Suppressor macrophage treated with lipopolysaccharide for 1 hour (primary cell): ENCODE data around the gene ABCA13.
"Not testable (repeated sequence)": the region's sequence is repeated elsewhere in the genome, so short reads cannot be mapped to it uniquely, and the experiment has no call there.

Source experiments
- DNase-seq, 3 donors: peaks; one replicate each; pipeline ENCODE4 v3.0.0-alpha.2; 2020 to 2022

ABCA13 gene, protein sequence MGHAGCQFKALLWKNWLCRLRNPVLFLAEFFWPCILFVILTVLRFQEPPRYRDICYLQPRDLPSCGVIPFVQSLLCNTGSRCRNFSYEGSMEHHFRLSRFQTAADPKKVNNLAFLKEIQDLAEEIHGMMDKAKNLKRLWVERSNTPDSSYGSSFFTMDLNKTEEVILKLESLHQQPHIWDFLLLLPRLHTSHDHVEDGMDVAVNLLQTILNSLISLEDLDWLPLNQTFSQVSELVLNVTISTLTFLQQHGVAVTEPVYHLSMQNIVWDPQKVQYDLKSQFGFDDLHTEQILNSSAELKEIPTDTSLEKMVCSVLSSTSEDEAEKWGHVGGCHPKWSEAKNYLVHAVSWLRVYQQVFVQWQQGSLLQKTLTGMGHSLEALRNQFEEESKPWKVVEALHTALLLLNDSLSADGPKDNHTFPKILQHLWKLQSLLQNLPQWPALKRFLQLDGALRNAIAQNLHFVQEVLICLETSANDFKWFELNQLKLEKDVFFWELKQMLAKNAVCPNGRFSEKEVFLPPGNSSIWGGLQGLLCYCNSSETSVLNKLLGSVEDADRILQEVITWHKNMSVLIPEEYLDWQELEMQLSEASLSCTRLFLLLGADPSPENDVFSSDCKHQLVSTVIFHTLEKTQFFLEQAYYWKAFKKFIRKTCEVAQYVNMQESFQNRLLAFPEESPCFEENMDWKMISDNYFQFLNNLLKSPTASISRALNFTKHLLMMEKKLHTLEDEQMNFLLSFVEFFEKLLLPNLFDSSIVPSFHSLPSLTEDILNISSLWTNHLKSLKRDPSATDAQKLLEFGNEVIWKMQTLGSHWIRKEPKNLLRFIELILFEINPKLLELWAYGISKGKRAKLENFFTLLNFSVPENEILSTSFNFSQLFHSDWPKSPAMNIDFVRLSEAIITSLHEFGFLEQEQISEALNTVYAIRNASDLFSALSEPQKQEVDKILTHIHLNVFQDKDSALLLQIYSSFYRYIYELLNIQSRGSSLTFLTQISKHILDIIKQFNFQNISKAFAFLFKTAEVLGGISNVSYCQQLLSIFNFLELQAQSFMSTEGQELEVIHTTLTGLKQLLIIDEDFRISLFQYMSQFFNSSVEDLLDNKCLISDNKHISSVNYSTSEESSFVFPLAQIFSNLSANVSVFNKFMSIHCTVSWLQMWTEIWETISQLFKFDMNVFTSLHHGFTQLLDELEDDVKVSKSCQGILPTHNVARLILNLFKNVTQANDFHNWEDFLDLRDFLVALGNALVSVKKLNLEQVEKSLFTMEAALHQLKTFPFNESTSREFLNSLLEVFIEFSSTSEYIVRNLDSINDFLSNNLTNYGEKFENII (N-terminal part only)

DNA sequence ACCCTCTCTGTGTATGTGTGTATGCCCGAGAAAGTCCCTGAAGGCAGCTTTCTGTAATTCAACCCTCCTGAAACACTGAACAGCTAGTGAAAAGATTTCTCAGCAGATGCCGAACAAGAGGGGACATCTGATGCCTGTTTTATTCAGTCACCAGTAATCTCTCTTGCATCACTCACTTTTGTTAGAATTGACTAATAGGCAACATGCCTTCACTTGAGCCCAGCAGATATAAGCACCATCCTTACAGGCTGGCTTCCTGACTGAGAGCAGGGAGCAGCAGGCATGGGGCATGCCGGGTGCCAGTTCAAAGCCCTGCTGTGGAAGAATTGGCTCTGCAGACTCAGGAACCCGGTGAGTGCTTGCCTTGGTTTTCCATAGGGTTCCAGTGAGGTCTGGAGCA, at the start of gene ABCA13:
Gene ABCA13, plus strand, starts transcription at position 257 of the 400 bp plus-strand sequence. Its CDS starts 26 bp downstream, at position 283.
- no peak for DNase-seq

DNA sequence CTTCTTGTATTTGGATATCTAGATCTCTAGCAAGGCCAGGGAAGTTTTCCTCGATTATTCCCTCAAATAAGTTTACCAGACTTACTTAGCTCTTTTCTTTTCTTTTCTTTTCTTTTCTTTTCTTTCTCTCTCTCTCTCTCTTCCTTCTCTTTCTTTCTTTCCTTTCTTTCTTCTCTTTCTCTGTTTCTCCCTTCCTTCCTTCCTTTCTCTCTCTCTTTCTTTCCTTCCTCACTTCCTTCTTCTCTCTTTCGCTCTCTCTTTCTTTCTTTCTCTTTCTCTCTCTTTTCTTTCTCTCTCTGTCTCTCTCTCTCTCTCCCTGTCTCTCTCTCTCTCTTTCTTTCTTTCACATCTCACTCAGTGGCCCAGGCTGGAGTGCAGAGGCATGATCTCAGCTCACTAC, 45.2 kb upstream of the ABCA13 start:
- DNase-seq, result no peak

DNA sequence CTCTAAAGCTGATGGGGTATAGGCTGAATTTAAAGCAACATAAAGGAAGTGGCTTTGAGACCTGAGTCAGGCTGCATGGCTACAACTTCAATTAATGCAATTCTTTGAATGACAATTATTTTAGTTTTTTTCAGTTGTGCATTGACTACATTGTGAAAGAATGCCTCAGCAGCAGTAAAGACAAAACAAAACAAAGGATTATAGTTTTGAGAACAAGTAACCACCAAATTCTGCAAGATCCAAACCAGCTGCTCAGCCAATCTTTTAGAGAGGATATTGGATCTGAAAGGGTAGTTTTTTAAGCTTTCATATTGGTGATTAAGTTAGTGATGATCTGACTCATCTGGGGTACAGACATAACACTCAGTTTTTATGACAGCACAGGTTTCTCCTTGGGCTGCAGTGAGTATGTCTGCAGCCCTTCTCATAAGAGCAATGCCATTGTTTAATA, 40.6 kb upstream of the ABCA13 start:
- no peak for DNase-seq

- no peak for DNase-seq
Observed at GRCh38 chr7:48132792-48133191, 38.5 kb upstream of the ABCA13 start.

DNA sequence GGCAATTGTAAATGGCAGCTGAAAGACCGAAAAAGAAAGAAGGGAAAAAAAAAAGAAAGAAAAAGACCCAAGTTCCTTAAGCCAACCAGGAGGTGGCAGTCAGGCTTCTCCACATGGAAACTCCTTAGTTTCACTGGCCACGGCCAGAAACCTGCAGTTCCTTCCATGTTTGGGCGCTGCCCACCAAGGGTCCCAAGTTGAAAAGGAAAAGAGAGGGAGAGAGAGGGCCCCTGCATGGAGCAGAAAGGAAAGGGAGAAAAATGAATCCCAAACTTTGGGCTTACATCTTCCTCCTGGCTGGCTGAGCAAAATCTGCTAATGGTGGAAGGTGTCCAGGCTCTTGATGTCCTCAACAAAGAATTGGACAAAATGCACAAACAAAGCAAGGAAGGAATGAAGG, 31.8 kb upstream of the ABCA13 start:
- DNase-seq, result peak in 2 of 3 donors; percentile 15 to 16

GRCh38 chr7:48140001-48140681, 31.1 kb upstream of the ABCA13 start:
- peak; percentile 10 to 29 (median 24) for DNase-seq

DNA sequence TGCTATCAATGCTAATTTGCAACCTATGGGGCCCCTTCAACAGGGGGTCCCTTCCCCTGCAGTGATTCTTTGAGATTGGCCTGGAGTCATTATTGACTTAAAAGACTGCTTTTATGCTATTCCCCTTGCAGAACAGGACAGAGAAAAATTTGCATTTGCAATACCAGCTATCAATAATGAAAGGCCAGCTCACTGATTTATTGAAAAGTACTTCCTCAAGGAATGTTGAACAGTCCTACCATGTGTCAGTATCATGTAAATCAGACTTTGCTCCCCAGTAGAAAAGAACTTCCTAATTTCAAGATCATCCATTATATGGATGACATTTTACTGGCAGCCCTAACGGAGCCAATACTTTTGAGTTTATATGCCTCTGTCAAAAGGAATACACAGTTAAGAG, 29.7 kb upstream of the ABCA13 start:
- no peak for DNase-seq

GRCh38 chr7:48144291-48144768, 26.9 kb upstream of the ABCA13 start:
- DNase-seq, result no peak

- no peak for DNase-seq
Observed at GRCh38 chr7:48147078-48147591, 24.1 kb upstream of the ABCA13 start.

DNA sequence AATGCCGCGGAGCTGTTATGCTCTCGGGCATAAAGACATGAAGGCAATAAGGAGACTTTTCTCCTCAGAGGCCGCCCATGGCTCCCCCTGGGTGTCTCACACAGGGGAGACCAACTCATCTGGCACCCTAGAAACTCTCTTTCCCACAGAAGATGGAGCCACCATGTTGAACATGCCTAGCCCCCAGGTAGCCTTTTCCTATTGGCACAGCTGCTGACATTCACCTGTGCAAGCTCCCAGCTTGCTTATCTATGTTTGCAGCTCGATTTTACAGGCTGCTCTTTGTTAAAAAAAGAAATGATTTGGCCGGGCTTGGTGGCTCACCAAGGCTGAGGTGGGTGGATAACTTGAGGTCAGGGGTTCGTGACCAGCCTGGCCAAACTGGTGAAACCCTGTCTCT, 23.6 kb upstream of the ABCA13 start:
- not testable (repeated sequence) for DNase-seq

DNA sequence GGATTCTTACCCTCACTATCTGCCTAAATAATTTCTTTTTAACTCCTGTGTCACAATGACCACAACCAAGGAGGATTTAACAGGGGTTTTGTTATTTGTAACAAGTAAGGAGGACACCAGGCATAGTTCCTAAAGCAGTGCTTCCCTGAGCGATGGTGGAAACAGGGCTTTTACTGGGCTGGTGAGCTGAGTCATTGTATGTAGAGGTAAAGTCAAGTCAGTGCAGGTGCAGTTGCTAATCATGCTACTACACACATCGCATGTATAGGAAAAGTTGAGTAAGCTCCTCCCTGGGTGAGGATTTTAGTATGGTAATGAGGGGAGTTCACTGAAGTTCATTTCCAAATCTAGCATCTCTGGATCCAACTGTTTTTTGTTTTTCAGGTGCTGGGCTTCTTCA, 22.9 kb upstream of the ABCA13 start:
- DNase-seq, result no peak

- no peak for DNase-seq
Observed at GRCh38 chr7:48149058-48149457, 22.2 kb upstream of the ABCA13 start.

DNA sequence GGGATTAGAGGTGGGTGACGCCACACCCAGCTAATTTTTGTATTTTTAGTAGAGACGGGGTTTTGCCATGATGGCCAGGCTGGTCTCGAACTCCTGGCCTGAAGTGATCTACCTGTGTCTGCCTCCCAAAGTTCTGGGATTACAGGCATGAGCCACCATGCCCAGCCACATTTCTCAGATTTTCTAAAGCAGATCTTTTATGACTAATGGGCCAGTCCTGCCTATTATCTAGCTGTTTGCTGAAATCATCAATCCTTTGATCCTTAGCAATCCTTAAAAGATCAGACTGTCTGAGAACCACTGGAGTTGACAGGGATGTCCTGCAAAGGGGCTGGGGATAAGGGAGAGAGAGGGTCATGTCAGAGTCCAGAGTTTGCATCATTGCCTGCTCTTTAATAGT, 21.2 kb upstream of the ABCA13 start:
- no peak for DNase-seq

- peak; percentile 56 to 74 (median 71) for DNase-seq
Observed at GRCh38 chr7:48154792-48155413, 16.4 kb upstream of the ABCA13 start.

DNA sequence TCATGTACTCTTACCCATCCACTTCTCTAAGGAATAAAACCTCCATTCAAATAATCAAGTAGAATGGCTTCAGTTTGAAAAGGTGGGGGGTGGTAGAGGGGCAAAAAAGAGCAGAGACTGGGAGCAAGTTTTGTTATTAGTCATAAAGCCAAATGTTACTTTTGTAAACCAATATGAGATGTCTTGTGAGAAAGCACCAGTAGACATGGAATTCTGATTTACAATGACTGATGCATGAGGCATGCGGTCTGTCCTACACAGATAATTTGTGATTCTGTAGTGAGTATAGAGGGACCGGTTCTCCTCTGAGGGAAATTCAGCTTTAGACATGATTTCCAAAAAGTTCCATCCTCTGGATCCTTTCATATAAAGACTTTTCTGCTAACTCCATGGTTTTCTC, 12.9 kb upstream of the ABCA13 start:
- no peak for DNase-seq

DNA sequence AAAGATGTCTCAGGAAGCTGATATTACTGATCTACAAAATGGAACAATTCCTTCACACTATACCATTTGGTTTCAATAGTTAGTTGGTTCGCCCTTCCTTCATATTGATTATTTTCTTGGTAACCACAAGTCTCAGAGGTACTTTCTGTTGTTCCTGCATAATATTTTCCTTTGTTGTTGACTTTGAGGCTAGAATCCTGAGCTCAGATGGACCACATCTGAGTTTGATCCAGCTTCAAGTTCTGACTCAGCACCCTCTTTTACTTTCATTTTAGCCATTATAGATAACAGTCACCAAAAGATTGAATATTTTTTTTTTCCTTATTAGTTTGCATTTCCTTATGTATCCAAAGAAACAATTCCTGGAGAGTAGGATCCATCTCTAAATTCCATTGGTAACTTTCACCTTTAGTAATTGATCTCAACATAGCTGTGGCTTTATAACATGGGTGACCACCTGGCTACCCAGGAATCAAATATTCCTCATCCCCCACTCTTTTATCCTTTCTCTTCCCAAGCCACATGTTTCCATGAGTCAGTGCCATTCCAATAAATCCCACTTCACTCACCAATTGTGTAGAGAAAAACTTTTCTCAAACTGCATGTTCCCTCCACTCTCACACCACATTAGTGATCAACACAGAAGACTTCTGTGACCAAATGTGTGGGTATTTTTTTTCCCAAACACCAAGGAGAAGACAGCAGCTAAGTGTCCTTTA, 9.7 kb upstream of the ABCA13 start:
- no peak for DNase-seq

GRCh38 chr7:48165157-48165556, 6.1 kb upstream of the ABCA13 start:
- no peak for DNase-seq

- peak; percentile 20 to 50 (median 28) for DNase-seq
Observed at GRCh38 chr7:48168159-48168558, 3.1 kb upstream of the ABCA13 start.

DNA sequence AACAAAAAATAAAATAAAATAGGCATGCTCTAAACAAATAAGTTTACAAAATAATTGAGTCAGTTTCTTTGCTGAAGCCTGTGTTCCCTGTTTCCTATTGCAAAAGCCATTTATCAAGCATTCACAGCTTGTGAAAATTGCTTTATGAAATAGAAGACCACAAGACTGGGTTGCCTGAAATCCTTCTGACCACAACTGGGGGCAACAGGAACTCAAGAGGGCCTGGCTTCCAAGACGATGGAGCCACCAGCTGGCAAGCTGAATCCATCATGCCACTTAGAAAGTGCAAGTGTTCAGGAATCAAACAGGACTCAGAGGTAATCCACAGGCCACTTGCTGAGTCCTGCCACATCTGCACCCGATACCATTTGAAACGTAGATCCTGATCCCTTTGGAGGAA, 752 bp upstream of the ABCA13 start:
- DNase-seq, result no peak

DNA sequence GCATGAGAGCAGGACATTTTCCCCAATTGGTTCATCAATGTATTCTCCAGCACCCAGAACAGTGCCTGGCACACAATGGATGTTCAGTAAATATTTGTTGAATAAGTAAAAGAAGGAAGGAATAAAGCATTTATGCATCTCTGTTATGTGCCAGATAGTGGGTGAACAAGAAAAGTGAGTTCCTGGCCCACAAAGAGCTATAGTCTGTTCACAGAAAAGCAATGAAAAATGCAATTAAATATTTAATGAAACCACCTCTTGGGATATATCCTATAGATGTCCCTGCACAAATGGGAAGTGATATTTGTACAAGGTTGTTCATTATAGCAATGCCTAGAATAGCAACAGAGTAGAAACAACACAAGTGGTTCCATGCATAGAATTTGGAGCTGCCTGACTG, 2.1 kb downstream of the ABCA13 start:
- no peak for DNase-seq
